Hepatic stellate cell (primary cell): ENCODE results near the gene NPAS3.

Experiments
- DNase-seq: peaks from one replicate; pipeline ENCODE4 v3.0.0; 2011; ENCODE audit warnings: low spot score

Gene NPAS3

GRCh38 chr14:33480887-33481184 is 542.2 kb downstream of the NPAS3 start:
- no peak for DNase-seq

- DNase-seq = no peak
These were observed 544.4 kb downstream of the NPAS3 start for GRCh38 chr14:33483110-33483509.

GRCh38 chr14:33483541-33483940 is 544.9 kb downstream of the NPAS3 start:
- no peak for DNase-seq

- no peak for DNase-seq
These were observed 545.6 kb downstream of the NPAS3 start for GRCh38 chr14:33484264-33484663.

GRCh38 chr14:33486332-33486890 is 547.7 kb downstream of the NPAS3 start:
- no peak for DNase-seq

- no peak for DNase-seq
These were observed 549.9 kb downstream of the NPAS3 start for GRCh38 chr14:33488582-33488981.

- no peak for DNase-seq
These were observed 551.9 kb downstream of the NPAS3 start for GRCh38 chr14:33490555-33490954.

GRCh38 chr14:33491112-33491511 is 552.4 kb downstream of the NPAS3 start:
- no peak for DNase-seq

GRCh38 chr14:33492491-33492890 is 553.8 kb downstream of the NPAS3 start:
- DNase-seq = no peak

- DNase-seq = no peak
These were observed 554.6 kb downstream of the NPAS3 start for GRCh38 chr14:33493266-33493665.

- no peak for DNase-seq
These were observed 555.3 kb downstream of the NPAS3 start for GRCh38 chr14:33493990-33494389.

- no peak for DNase-seq
These were observed 561.0 kb downstream of the NPAS3 start for GRCh38 chr14:33499687-33500086.

- no peak for DNase-seq
These were observed 565.8 kb downstream of the NPAS3 start for GRCh38 chr14:33504246-33505099.

GRCh38 chr14:33505266-33505962 is 566.7 kb downstream of the NPAS3 start:
- no peak for DNase-seq

- DNase-seq = no peak
These were observed 567.3 kb downstream of the NPAS3 start for GRCh38 chr14:33505963-33506329.

GRCh38 chr14:33508126-33509062 is 569.7 kb downstream of the NPAS3 start:
- no peak for DNase-seq

GRCh38 chr14:33509454-33509853 is 570.8 kb downstream of the NPAS3 start:
- no peak for DNase-seq

GRCh38 chr14:33510063-33510481 is 571.4 kb downstream of the NPAS3 start:
- DNase-seq = no peak

GRCh38 chr14:33510991-33511390 is 572.3 kb downstream of the NPAS3 start:
- no peak for DNase-seq

GRCh38 chr14:33511851-33512640 is 573.4 kb downstream of the NPAS3 start:
- DNase-seq = no peak

GRCh38 chr14:33515441-33515840 is 576.8 kb downstream of the NPAS3 start:
- DNase-seq = no peak
